EL (cell line): ENCODE data around the gene FNDC1.

Experiments
- DNase-seq: peaks from one replicate; pipeline ENCODE4 v3.0.0-alpha.2; 2016

FNDC1 gene

DNA sequence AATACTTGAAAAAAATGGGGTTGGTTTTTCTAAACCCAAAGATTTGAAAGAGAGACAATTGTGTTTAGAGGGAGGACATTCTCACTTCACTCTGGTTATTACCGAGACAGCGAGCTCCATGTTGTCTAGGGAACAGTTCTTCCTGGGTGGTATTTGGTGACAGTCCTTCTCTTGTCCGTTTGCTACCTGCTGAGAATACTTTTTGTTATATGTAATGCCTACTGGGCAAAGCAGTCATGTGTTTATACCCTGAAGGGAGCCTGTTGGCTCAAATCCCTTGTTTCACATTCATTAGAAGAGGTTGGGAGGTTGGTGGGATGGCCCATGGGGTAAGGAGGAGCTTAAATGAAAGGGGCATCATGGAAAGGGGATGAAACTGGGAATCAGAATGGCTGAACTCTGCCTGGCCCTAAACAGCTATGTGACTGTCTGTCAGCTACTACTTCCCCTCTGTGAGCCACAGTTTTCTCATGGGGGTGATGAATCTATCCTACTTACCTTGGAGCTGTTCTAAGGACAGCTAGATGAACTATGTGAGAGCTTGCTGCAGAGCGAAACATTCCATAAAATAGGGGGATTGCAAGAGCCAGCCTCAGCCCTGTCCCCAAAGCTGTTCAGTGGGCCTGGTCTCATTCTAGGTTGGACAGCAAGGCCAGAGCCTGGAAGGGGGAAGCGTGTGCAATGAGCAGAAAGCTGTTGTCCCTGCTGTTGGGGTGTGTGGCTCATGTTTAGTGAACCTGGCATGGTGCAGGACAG, 43.5 kb downstream of the FNDC1 start:
- DNase-seq = no peak

DNA sequence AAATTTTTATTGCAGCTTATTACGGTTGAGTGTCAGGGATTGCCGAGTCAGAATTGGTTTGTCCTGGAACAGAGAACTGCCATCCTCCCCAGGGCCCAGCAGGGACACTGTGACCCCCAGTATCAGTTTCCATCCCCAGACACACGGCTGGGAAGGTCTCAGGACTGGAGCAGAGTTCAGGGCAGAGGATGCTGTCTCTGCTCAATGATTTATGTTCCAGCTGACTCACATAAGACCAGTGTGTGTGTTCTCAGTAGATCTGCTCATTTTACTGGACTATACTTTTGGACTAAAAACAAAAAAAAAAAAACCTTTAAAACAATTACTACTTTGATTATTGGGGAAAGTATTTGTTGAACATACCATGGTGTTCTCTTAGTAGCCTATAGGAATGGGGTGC, 44.2 kb downstream of the FNDC1 start:
- no peak for DNase-seq

- DNase-seq = no peak
Observed at GRCh38 chr6:159214281-159214680, 45.1 kb downstream of the FNDC1 start.

DNA sequence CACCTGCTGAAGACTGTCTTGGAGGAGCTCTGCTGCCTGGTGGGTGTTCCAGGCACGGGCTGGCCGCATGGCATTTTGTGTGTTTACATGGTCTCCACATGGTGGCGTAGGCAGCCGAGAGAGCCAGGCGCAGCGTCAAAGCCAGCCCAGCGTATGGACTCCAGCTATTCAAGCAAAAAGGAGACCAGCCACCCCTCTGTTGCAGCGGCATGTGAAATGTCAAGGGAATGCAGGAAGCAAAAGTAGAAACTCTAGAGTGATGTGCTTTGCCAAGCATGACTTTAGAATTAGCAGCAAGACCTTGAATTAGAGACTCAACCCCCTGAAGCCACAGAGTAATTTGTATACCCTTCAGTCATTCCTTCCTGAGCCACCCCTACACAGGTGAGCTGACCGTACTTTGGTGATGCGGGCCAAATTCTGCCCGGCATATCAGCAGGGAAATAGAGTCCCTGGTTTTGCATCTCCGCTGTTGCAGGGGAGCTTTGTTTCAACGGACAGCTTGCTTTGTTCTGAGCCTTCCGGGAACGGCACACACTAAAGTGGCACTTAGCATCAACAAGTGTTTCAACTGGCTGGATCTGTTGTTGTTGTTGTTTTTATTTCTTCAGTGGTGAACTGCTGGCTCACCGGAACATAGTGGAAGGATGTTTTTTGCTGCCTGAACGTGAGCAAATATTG, 48.5 kb downstream of the FNDC1 start:
- DNase-seq = peak; percentile 31

GRCh38 chr6:159220093-159220492, 50.9 kb downstream of the FNDC1 start:
- DNase-seq = no peak

- no peak for DNase-seq
Observed at GRCh38 chr6:159221486-159222170, 52.4 kb downstream of the FNDC1 start.

- no peak for DNase-seq
Observed at GRCh38 chr6:159224452-159224851, 55.3 kb downstream of the FNDC1 start.

DNA sequence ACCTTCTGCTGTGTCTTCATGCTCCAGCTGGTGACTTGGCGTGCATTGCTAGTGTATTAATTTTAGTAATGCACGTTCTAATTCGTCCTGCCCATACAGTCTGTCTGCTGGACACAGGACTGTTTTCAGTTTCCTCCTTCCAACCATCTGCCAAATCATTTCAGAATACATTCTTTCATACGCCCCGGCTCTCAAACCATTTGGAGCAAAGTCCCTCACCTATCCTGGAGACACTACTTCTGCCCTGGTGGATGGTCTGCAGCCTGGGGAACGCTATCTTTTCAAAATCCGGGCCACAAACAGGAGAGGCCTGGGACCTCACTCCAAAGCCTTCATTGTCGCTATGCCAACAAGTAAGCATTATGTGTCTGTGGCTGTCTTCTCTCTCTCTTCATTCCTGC, 60.5 kb downstream of the FNDC1 start:
- no peak for DNase-seq

GRCh38 chr6:159232106-159232645, 63.0 kb downstream of the FNDC1 start:
- no peak for DNase-seq

- DNase-seq = no peak
Observed at GRCh38 chr6:159232751-159233150, 63.6 kb downstream of the FNDC1 start.

DNA sequence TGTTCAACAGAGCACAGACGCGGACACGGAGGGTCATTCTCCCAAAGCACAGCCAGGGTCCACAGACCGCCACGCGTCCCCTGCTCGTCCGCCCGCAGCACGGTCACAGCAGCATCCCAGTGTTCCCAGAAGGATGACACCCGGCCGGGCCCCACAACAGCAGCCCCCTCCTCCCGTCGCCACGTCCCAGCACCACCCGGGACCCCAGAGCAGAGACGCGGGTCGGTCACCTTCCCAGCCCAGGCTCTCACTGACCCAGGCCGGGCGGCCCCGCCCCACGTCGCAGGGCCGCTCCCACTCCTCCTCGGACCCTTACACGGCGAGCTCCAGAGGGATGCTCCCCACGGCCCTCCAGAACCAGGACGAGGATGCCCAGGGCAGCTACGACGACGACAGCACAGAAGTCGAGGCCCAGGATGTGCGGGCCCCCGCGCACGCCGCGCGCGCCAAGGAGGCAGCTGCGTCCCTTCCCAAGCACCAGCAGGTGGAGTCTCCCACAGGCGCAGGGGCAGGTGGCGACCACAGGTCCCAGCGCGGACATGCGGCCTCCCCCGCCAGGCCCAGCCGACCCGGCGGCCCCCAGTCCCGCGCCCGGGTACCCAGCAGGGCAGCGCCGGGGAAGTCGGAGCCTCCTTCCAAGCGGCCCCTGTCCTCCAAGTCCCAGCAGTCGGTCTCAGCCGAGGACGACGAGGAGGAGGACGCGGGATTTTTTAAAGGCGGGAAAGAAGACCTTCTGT, 64.3 kb downstream of the FNDC1 start:
- DNase-seq = no peak

DNA sequence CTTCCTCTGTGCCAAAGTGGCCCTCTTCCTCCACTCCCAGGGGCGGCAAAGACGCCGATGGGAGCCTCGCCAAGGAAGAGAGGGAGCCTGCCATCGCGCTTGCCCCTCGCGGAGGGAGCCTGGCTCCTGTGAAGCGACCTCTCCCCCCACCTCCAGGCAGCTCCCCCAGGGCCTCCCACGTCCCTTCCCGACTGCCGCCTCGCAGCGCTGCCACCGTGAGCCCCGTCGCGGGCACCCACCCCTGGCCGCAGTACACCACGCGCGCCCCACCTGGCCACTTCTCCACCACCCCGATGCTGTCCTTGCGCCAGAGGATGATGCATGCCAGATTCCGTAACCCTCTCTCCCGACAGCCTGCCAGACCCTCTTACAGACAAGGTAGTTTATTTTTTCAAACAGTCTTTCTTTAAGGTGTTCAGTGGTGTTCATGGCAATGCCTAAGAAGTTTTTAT, 64.9 kb downstream of the FNDC1 start:
- no peak for DNase-seq

- DNase-seq = no peak
Observed at GRCh38 chr6:159238920-159239558, 69.8 kb downstream of the FNDC1 start.

DNA sequence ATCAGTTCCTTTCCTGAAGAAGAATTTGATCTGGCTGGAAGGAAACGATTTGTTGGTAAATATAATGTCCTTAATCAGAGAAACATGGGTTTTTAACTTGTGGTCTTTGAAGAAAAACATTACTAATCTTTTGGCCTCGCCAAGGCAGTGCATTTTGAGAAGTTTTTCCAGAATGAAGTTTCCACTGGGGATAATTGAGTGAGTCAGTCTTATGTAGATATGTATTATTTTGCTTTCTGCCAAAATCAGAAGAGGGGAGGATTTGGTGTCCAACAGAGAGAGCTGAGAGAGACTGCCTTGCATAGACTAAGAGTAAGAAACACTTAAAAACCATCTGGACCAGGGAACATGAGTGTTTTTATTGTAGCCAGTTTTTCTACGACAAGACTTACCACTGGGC, 79.9 kb downstream of the FNDC1 start:
- no peak for DNase-seq

DNA sequence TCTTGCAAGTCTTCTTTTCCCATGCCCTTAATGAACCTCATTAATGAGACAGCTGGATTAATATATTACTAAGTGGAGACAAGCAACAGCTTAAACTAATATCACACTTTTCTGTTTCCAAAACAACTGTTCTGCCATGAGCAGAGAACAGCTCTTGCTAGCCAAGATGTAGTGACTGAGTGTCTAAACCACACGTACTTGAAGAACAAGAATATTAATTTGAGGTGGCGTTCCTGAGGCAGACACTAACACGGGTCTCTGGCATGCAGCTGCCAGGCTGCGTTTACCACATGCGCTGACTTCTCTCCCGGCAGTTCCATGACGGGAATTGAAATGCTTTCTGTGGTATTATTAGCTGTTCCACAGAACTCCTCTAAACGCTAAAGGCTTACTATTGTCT, 80.6 kb downstream of the FNDC1 start:
- DNase-seq = no peak

DNA sequence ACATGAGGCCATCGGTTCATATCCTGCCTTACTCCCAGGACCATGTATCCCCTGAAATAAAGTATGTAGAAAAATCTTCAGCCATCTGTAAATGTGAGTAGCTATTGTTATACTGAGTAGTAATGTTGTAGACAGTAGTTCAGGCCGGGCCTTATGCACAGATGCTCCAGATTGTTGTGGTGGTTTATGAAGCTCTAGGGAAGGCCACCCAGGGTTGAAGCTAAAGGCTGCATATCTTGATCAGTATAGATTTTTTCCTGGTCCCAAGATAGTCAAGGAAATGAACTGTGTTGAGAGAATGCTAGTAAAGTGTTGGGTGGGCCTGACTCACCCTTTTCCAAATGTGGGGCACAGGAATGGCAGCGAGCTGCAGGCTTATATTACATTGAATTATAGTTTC, 81.4 kb downstream of the FNDC1 start:
- no peak for DNase-seq

GRCh38 chr6:159252955-159253508, 83.8 kb downstream of the FNDC1 start:
- DNase-seq = peak; percentile 52

- DNase-seq = peak; percentile 19
Observed at GRCh38 chr6:159254186-159254585, 85.0 kb downstream of the FNDC1 start.

GRCh38 chr6:159255434-159255951, 86.3 kb downstream of the FNDC1 start:
- DNase-seq = no peak

GRCh38 chr6:159256128-159256527, 86.9 kb downstream of the FNDC1 start:
- no peak for DNase-seq

- DNase-seq = no peak
Observed at GRCh38 chr6:159257846-159258245, 88.6 kb downstream of the FNDC1 start.
